T-helper 2 cell treated with Interferon-gamma antibody and Interleukin-4, amounts not matched to agents 5 μg/mL and 100 μg/mL, for 36 hours (primary cell): ENCODE data around the gene PEX5L.

Source experiments
- DNase-seq: peaks from one replicate; pipeline ENCODE4 v3.0.0; 2021; ENCODE audit warnings: low spot score
- H3K27ac Mint-ChIP-seq: one replicate; pipeline ENCODE4 v1.8.0; 2021; ENCODE audit warnings: mild to moderate bottlenecking, mixed read lengths
- H3K27me3 Mint-ChIP-seq: one replicate; pipeline ENCODE4 v1.8.0; 2021; ENCODE audit warnings: low read depth, mixed read lengths
- H3K36me3 Mint-ChIP-seq: one replicate; pipeline ENCODE4 v1.8.0; 2021; ENCODE audit warnings: low read depth, mixed read lengths
- H3K4me1 Mint-ChIP-seq: one replicate; pipeline ENCODE4 v1.8.0; 2021; ENCODE audit warnings: low read depth, mixed read lengths
- H3K4me3 Mint-ChIP-seq: one replicate; pipeline ENCODE4 v1.8.0; 2022; ENCODE audit warnings: mild to moderate bottlenecking, moderate library complexity, mixed read lengths
- H3K9me3 Mint-ChIP-seq: one replicate; pipeline ENCODE4 v1.8.0; 2021; ENCODE audit warnings: mixed read lengths

PEX5L gene

DNA sequence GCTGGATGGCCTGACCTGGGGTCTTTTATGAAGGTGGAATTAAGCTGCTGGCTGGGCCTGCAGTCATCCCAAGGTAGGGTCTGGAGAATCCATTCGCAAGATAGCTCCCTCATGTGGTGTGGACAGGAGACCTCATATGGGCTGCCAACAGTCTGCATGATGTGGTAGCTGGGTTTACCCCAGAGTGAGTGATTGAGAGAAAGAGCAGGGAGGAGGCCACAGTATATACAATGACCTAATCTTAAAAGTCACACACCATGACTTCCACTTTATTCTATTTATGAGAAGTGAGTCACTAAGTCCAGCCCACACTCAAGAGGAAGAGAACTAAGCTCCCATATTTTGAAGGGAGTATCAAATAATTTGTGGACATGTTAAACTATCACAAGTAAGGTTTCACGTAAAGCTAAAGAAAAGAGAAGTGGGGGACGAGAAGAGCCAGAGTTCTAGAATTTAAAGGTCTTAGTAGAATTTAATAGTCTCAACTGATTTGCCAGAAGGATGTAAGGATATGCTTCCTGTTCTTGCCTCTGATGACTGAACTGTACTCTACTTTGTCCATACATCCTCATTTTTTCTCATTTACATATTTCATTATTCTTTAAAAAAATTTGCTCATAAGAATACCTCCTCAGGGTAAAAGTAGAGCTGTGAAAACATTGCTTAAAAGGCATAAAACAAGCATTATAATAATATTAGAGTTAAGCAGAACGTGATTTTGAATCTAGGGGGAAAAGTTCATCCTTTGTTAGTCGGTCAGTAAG is 184.4 kb downstream of the PEX5L start:
- DNase-seq: no peak
- Mint-ChIP-seq H3K27me3 (no peaks in the 10 kb centered on the region), H3K27ac (no peak overlapping the region), H3K4me1 (no peaks in the 10 kb centered on the region), H3K36me3 (no peaks in the 10 kb centered on the region), H3K4me3 (no peak overlapping the region), H3K9me3 (no peaks in the 10 kb centered on the region)

DNA sequence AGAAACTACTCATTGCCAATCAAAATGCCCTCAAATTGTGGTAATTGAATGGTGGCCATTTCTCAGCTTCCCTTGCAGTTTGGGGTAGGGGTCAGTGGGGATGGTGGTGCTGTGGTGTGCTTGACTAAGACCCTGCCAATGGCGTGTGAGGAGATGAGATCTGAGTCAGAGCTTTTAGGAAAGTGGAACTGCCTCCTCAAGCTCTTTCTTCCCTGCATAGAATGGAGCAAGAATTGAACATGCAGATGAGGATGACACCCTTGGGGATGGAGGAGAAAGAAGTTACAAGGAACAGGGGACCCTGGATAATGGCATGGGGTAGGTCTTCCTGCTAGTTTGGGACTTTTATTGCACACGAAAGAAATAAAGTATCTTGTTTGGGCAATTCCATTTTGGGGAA is 188.0 kb downstream of the PEX5L start:
- Mint-ChIP-seq H3K4me3 (no peak overlapping the region), H3K4me1 (no peaks in the 10 kb centered on the region)
- no peak for DNase-seq

DNA sequence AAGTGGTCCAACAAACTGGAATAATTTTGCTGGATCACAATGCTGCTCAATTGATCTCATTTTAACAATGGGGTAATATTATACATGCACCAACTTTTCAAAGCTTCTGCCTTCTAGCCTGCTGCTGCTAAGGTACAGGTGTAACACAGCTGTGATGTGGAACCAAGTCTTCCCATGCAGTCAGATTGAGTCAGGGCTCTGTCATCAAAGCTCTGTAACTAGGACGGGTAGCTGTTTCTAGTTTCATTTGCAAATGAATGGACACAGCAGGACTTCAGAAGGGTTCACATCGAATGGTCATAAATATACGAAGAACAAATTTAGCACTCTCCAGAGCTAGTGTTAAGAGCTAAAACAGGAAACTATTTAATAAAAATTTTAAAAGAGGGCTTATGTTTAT is 194.7 kb downstream of the PEX5L start:
- DNase-seq: no peak
- Mint-ChIP-seq H3K4me1 (no peaks in the 10 kb centered on the region), H3K27me3 (peaks cover 9% of the 10 kb centered on the region), H3K9me3 (no peaks in the 10 kb centered on the region), H3K27ac (no peak overlapping the region), H3K36me3 (no peaks in the 10 kb centered on the region), H3K4me3 (no peak overlapping the region)

More for the DNA sequence above, 188.0 kb downstream of the PEX5L start:
- Mint-ChIP-seq H3K9me3 (no peaks in the 10 kb centered on the region), H3K27ac (no peak overlapping the region), H3K36me3 (no peaks in the 10 kb centered on the region), H3K27me3 (no peaks in the 10 kb centered on the region)

DNA sequence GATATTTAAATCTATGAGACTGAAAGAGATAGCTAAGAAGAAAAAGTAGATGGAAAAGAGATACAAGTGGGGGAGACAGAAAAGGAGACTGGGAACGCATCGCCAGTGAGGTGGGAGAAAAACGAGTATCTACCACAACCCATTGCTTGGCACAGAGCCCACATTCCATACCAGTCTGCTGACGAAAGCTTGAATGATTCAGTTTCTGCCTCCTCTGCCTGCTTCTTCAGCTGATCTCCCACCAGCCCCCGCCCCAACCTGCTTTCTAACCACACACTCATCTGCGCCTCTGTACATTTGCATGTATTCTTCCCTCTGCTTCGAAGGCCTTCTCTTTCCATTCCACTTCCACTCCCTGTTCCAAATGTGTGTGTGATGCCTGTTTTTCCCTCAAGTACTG is 195.8 kb downstream of the PEX5L start:
- no peak overlapping the region for H3K27ac Mint-ChIP-seq
- DNase-seq: no peak
- no peaks in the 10 kb centered on the region for H3K4me1 Mint-ChIP-seq
- H3K4me3 Mint-ChIP-seq: no peak overlapping the region
- no peaks in the 10 kb centered on the region for H3K36me3 Mint-ChIP-seq
- H3K9me3 Mint-ChIP-seq: no peaks in the 10 kb centered on the region
- peaks cover 9% of the 10 kb centered on the region for H3K27me3 Mint-ChIP-seq

DNA sequence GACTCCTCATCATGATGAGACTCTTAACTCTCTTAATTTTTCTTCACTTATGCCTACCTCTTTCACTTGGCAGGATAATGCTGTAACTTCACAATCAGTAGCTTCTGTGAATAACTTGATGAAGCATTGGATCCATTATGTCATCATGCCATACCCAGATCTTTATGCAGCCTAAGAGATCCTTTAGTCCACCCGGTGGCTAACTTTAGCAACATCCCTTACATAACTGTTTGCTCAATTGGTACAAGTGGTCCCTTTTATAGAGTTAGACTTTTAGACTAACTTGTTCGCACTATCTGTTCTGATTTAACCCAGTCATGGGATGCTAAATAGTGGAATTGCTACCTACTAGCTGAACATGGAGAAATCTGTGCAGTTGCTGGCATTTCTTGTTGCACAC is 199.4 kb downstream of the PEX5L start:
- Mint-ChIP-seq H3K36me3 (no peaks in the 10 kb centered on the region), H3K4me3 (no peak overlapping the region), H3K9me3 (no peaks in the 10 kb centered on the region), H3K27me3 (peaks cover 7% of the 10 kb centered on the region), H3K4me1 (no peaks in the 10 kb centered on the region), H3K27ac (no peak overlapping the region)
- DNase-seq: no peak

DNA sequence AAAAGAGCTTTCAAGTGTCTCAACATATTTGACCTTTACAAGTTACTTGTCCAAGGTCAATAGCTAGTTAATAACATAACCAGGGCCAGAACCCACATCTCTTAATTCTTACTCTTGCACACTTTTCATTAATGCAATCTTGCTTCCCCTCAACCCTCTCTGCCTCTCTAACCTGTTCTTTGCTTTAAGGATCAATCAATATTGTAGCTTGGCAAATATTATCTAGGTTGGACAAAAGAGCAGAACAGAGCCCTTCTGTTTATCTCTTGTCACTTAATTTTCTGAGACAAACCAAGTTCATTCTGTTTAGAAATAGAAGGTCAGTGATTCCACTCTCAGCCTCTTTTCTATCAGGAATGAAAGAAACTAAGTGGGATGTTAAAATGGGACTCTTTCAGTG is 203.4 kb downstream of the PEX5L start:
- Mint-ChIP-seq H3K36me3 (no peaks in the 10 kb centered on the region), H3K4me1 (no peaks in the 10 kb centered on the region), H3K27me3 (peaks cover 6% of the 10 kb centered on the region)

DNA sequence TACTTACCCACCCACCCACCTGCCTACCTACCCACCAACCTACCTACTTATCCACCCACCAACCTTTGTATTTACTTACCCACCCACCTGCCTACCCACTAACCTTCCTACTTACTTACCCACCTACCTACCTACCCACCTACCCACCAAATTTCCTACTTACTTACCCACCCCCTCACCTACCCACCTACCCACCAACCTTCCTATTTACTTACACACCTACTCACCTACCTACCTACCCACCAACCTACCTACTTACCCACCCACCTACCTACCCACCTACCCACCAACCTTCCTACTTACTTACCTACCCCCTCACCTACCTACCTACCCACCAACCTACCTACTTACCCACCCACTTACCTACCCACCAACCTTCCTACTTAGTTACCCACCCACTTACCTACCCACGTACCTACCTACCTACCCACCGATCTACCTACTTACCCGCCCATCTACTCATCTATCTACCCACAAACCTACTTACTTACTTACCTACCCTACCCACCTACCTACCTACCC is 204.3 kb downstream of the PEX5L start:
- Mint-ChIP-seq H3K9me3 (no peaks in the 10 kb centered on the region), H3K27ac (no peak overlapping the region), H3K36me3 (no peaks in the 10 kb centered on the region), H3K4me3 (no peak overlapping the region), H3K4me1 (no peaks in the 10 kb centered on the region), H3K27me3 (peaks cover 7% of the 10 kb centered on the region)
- no peak for DNase-seq

More for the DNA sequence above, 203.4 kb downstream of the PEX5L start:
- no peak overlapping the region for H3K4me3 Mint-ChIP-seq
- no peaks in the 10 kb centered on the region for H3K9me3 Mint-ChIP-seq
- no peak overlapping the region for H3K27ac Mint-ChIP-seq
- no peak for DNase-seq

DNA sequence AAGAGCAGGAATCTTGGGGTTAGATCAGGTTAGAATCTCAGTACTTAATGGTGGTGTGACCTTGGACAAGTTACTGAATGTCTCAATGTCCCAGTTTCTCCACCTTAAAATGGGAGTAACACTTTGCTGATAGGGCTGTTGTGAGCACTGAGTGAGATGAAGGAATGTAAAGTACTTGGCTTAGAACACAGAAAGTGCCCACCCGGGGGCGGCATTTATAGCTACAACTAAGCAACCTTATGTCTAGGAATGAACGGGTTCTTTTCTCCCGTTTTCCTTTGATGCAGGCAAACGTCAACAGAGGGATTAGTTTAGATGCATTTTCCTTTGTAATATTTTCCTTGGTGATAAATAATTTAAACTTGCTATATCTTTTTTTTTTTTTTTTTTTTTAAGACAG is 207.3 kb downstream of the PEX5L start:
- Mint-ChIP-seq H3K27me3 (peaks cover 13% of the 10 kb centered on the region), H3K9me3 (no peaks in the 10 kb centered on the region), H3K36me3 (no peaks in the 10 kb centered on the region), H3K27ac (no peak overlapping the region), H3K4me3 (no peak overlapping the region), H3K4me1 (no peaks in the 10 kb centered on the region)
- no peak for DNase-seq

DNA sequence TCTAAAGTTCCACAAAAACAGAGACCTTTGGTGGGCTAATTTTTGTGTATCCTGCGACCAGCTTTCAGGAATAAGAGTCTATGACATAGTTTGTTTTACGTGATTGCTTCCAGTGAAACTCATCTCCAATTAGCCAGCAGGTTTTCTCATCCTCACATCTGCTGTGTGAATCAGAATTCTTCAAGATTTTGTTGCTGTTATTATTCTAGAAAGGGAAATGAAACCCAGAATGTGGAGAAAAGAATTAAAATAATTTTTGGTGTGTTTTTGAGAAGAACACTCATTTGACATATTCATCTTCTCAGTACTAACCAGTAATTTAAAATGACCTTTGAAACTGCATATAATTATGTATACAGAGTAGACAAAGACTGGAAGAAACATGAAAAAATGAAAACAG is 208.0 kb downstream of the PEX5L start:
- H3K36me3 Mint-ChIP-seq: no peaks in the 10 kb centered on the region
- no peaks in the 10 kb centered on the region for H3K4me1 Mint-ChIP-seq
- H3K27me3 Mint-ChIP-seq: peaks cover 13% of the 10 kb centered on the region
- no peak for DNase-seq
- H3K27ac Mint-ChIP-seq: no peak overlapping the region
- H3K4me3 Mint-ChIP-seq: no peak overlapping the region
- H3K9me3 Mint-ChIP-seq: no peaks in the 10 kb centered on the region

DNA sequence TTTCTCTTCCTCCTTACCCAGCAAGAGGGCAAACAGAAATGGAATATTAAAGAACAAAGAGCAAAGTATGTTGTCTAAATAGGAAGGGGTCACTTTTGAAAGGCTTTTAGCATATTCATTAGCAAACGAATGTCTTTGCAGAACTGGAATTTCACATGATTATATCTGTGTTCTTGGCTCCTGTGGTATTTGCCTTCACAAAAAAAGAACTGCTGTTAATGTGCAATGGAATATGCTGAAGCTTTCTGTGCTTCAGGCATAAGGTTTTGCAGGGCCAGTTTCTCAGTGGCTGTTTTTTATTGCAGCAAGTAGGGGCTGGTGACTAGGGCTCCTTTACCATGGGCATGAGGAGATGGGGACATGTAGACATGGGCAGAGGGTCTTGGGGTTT is 210.5 kb downstream of the PEX5L start:
- Mint-ChIP-seq H3K27me3 (peaks cover 13% of the 10 kb centered on the region), H3K9me3 (no peaks in the 10 kb centered on the region), H3K36me3 (no peaks in the 10 kb centered on the region), H3K4me1 (no peaks in the 10 kb centered on the region), H3K4me3 (no peak overlapping the region), H3K27ac (no peak overlapping the region)
- no peak for DNase-seq

DNA sequence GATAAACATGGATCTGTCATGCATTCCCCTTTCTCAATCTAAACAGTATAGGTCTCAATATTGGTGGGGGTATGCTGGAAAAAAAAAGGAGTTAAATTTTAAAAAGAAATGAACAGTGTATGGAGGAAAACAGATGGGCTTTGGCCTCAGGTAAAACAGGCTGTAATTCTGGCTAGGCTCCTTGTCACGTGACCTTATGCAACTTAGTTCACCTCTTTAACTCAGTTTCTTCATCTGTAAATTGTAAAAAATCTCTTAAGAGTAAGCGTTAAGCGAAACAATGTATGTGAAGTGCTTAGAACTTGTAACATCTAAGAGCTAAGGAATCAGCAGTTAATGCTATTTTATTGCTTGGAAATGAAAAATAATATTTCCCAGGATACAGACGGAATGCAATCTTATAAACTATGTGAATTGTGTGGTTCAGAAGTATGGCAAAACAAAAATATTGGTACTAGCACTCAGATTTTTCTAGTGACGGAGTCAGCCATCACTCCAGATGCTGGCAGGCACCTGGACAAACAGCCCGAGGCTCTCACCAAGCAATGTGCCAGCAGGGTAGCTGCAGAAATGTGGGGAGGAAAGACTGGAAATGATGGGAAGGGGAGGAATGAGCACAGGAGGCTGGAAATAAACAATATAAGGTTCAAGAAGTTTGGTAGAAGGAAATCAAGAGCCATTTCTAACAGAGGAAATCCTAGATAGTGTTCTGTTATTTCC is 211.1 kb downstream of the PEX5L start:
- Mint-ChIP-seq H3K4me3 (no peak overlapping the region), H3K27me3 (peaks cover 12% of the 10 kb centered on the region), H3K27ac (no peak overlapping the region), H3K9me3 (no peaks in the 10 kb centered on the region), H3K36me3 (no peaks in the 10 kb centered on the region), H3K4me1 (no peaks in the 10 kb centered on the region)
- DNase-seq: no peak

DNA sequence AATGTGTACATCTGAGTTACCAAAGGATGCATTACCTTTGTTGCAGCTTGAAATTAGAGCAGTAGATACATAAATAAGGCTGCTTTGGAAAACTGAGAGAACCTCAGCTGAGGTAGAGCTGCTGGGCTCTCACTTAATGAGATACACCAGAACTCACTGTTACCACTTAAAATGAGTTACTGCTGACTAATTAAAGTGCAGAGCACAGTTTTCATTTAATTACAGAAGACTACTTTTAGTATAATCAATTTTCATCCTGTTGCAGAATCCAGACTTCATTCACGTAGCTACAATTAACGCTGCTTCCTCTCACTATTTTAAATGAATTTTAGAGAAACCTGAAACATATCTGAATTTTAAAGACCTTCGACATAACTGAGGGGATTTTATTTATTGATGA is 214.4 kb downstream of the PEX5L start:
- H3K4me1 Mint-ChIP-seq: no peaks in the 10 kb centered on the region
- H3K27me3 Mint-ChIP-seq: peaks cover 12% of the 10 kb centered on the region
- no peaks in the 10 kb centered on the region for H3K36me3 Mint-ChIP-seq
- H3K4me3 Mint-ChIP-seq: no peak overlapping the region
- H3K9me3 Mint-ChIP-seq: no peaks in the 10 kb centered on the region
- H3K27ac Mint-ChIP-seq: no peak overlapping the region
- DNase-seq: no peak

DNA sequence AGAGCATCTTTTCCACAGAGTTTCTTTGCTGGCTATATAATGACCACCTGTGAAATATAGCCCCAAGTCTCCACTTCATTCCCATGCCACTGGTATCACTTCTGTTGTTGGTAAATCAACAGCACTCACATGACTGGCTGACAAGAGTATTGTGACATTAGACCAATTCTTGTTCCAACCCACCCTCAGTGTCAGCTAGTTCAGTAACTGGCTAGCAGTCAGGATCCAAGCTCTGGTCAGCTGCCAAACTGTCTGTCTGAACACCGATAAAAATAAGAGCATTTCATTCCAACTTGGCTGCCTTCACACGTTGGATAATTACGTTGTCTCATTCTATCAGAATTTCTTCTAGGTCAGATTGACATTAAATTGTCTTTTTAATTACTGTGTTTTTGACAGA is 217.4 kb downstream of the PEX5L start:
- H3K4me1 Mint-ChIP-seq: no peaks in the 10 kb centered on the region
- no peak overlapping the region for H3K27ac Mint-ChIP-seq
- H3K4me3 Mint-ChIP-seq: no peak overlapping the region
- DNase-seq: no peak
- H3K27me3 Mint-ChIP-seq: peaks cover 6% of the 10 kb centered on the region
- no peaks in the 10 kb centered on the region for H3K36me3 Mint-ChIP-seq
- no peaks in the 10 kb centered on the region for H3K9me3 Mint-ChIP-seq

DNA sequence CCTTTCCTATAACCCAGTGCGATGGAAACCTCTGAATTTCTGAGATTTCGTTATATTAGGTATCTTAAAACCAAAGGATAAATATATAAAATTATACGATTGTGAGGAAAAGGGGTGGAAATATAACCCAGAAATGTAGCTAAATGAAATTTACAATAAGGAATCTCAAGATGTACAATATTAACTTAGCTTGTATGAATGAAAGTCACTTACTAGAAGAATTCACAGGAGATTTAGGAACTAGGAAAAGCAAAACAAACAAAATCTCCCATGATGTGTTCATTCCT is 224.7 kb downstream of the PEX5L start:
- no peak for DNase-seq
- H3K36me3 Mint-ChIP-seq: no peaks in the 10 kb centered on the region
- H3K4me1 Mint-ChIP-seq: peaks cover 6% of the 10 kb centered on the region
- H3K9me3 Mint-ChIP-seq: no peaks in the 10 kb centered on the region
- H3K27me3 Mint-ChIP-seq: no peaks in the 10 kb centered on the region
- H3K27ac Mint-ChIP-seq: no peak overlapping the region
- no peak overlapping the region for H3K4me3 Mint-ChIP-seq
